GM19463 (cell line): ENCODE results near the gene DESI1.
"Not testable (repeated sequence)": the region's sequence is repeated elsewhere in the genome, so short reads cannot be mapped to it uniquely, and the experiment has no call there.

Experiments used
- ATAC-seq: cut with Tn5 transposase; IDR thresholded peaks from one replicate; pipeline ENCODE4 v1.9.1; 2021; ENCODE audit warnings: mild to moderate bottlenecking, moderate library complexity; ENCODE audit not compliant: unreplicated experiment

DESI1 gene

GRCh38 chr22:41589391-41590241 lies 31.2 kb downstream of the DESI1 start, which contains the start of gene PMM1:
Gene PMM1, minus strand, starts transcription at chr22:41589840. Its CDS starts 35 bp downstream, at chr22:41589805.
- ATAC-seq: peak; percentile 87

GRCh38 chr22:41587347-41587723 lies 33.5 kb downstream of the DESI1 start:
- ATAC-seq: no peak

GRCh38 chr22:41585898-41586297 lies 34.9 kb downstream of the DESI1 start:
- ATAC-seq: no peak

- no peak for ATAC-seq
These were observed 36.0 kb downstream of the DESI1 start for GRCh38 chr22:41584881-41585280.

GRCh38 chr22:41582694-41583093 lies 38.1 kb downstream of the DESI1 start:
- ATAC-seq: no peak

GRCh38 chr22:41579997-41580355 lies 40.9 kb downstream of the DESI1 start:
- no peak for ATAC-seq

GRCh38 chr22:41579297-41579996 lies 41.4 kb downstream of the DESI1 start:
- no peak for ATAC-seq

- ATAC-seq: no peak
These were observed 42.0 kb downstream of the DESI1 start for GRCh38 chr22:41578818-41579217.

- no peak for ATAC-seq
These were observed 42.7 kb downstream of the DESI1 start for GRCh38 chr22:41578114-41578513.

GRCh38 chr22:41576877-41577276 lies 44.0 kb downstream of the DESI1 start:
- ATAC-seq: no peak

- no peak for ATAC-seq
These were observed 45.3 kb downstream of the DESI1 start for GRCh38 chr22:41575533-41575932.

- ATAC-seq: no peak
These were observed 45.9 kb downstream of the DESI1 start for GRCh38 chr22:41574847-41575381.

- ATAC-seq: no peak
These were observed 47.2 kb downstream of the DESI1 start for GRCh38 chr22:41573677-41574076.

GRCh38 chr22:41572305-41572704 lies 48.5 kb downstream of the DESI1 start:
- not testable (repeated sequence) for ATAC-seq

- no peak for ATAC-seq
These were observed 49.1 kb downstream of the DESI1 start for GRCh38 chr22:41571786-41572185.

- ATAC-seq: no peak
These were observed 50.6 kb downstream of the DESI1 start for GRCh38 chr22:41570221-41570620.

- ATAC-seq: no peak
These were observed 52.0 kb downstream of the DESI1 start for GRCh38 chr22:41568811-41569210.

- ATAC-seq: no peak
These were observed 53.4 kb downstream of the DESI1 start for GRCh38 chr22:41567512-41567768.

- no peak for ATAC-seq
These were observed 55.3 kb downstream of the DESI1 start for GRCh38 chr22:41565403-41566054.

GRCh38 chr22:41564563-41564962 lies 56.3 kb downstream of the DESI1 start:
- no peak for ATAC-seq

- no peak for ATAC-seq
These were observed 57.7 kb downstream of the DESI1 start for GRCh38 chr22:41563051-41563711.
